GM19240 (cell line): ENCODE results near the gene SLC38A3.

Experiments
- DNase-seq: peaks from one replicate; pipeline ENCODE4 v3.0.0; 2011; ENCODE audit warnings: low spot score; ENCODE audit not compliant: insufficient read length

Gene SLC38A3

DNA sequence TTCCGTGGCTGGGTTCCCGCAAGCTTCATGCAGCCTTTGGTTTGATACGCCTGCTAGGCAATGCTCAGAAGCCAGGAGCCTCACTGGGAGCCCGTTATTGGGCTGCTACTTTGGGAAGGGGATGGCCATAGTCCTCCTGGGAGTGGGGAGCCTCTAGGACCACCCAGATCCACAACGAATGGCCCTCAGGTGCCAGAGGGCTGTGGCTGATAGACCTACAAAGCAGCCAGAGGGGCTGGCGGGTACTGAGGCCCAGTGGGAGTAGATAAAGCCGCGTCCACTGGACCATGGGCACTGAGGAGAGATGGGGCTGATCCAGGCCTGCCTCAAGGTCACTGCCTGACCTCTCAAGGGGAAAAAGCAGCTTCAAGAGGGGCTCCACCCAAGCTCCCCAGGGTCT lies 12.9 kb upstream of the SLC38A3 start:
- DNase-seq = no peak

DNA sequence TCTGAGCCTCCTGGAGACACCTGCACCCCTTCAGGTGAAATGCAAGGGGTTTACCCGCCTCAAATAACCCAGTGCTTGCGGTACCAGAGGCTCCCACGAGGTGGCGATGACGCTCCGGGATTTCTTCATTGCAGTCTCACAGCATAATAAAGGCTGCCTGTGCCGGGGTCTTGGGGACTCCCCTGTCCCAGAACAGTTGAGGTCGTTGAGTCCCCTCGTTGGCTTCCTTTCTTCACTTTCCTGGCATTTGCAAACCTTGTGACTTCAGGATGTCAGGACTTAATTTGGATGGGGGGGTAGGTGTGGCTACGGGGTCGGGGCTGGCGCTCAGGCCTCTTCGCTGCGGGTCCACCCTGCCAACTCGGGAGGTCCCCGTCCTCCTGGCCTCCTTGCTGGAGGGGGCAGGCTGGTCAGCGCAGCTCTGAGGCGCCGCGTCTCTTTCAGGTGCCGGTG lies 12.4 kb upstream of the SLC38A3 start:
- DNase-seq = peak; percentile 93

GRCh38 chr3:50193286-50193685 lies 11.8 kb upstream of the SLC38A3 start:
- DNase-seq = no peak

- no peak for DNase-seq
Measured at GRCh38 chr3:50193746-50194127, 11.3 kb upstream of the SLC38A3 start.

DNA sequence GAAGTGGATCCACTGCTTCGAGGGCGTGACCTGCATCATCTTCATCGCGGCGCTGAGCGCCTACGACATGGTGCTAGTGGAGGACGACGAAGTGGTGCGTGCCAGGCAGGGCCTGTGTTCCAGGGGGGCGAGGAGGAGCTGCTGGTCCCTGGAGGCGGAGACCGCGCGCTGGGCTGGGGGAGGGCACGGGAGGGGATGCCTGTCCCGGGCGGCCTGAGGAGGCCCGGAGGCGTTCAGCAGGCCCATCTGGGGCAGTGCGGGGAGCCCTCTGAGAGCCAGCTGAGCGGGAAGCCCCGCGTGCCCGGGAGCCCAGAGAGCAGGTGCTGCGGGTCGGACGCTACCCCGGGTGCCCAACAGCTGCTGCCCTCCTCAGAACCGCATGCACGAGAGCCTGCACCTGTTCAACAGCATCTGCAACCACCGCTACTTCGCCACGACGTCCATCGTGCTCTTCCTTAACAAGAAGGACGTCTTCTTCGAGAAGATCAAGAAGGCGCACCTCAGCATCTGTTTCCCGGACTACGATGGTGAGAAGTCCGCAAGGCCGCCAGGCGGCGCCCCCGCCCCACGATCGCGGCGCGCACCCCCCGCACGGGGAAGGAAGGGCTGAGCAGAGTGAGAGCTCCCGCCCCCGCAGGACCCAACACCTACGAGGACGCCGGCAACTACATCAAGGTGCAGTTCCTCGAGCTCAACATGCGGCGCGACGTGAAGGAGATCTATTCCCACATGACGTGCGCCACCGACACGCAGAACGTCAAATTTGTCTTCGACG lies 10.8 kb upstream of the SLC38A3 start:
- peak; percentile 66 for DNase-seq

DNA sequence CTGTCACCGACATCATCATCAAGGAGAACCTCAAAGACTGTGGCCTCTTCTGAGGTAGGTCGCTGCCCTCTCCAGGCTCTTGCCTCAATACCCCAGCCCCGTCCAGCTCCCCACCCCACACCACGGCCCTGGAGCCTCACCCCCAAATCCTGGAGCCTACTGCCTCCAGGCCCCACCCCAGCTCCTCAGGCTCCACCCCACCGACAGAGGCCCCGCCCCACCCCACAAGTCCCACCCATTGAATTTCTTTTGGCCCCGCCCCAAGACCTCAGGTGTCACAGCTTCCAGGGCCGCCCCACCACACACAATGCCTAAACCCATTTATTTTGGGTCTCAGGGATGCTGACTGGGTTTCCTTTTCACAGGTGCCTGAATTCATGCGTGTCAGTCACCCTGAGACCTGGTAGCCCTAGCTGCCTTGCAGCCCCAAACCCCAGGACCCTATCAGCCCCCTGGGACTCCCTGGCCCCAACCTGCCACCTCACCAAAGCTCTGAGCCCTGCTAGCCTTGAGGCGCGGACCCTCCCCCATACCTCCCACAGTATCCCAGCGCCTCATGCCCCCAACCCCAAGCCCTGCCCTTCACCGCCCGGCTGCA lies 10.1 kb upstream of the SLC38A3 start:
- no peak for DNase-seq

DNA sequence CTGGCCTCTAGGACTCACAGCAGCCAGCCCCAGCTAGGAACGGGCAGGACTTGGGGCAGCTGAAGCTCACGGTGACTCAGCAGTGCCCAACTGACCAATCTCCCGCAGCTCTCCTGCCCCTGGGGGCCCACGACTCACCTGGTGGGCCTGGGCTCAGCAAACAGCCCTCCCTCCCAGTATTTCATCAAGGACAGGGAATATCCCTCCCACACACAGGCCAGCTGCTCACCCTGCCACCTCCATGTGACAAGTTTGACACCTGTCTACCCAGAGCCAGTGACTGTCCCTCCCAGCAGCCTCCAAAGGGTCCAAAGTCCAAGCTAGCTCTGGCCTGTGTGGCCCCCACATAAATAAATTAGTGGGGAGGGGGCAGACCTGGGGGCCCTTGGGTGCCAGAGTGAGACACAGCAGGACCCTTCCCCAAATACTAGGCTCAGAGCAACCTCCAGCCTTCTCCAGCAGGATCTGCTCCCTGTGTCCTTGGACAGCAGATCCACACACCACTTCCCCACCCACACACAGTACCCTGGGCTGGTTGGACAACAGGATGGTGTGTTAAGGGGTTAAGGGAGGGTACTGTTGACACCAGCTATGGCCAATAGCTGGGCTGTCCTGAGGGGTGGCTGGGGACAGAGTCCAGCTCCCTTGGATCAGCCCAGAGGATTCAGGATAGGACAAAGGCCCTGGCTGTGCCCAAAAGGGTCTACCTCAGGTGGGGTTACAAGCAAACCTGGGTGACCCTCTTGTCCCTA lies 9.4 kb upstream of the SLC38A3 start:
- DNase-seq = no peak

- no peak for DNase-seq
Measured at GRCh38 chr3:50196253-50196801, 8.7 kb upstream of the SLC38A3 start.

- no peak for DNase-seq
Measured at GRCh38 chr3:50201573-50202315, 3.3 kb upstream of the SLC38A3 start.

DNA sequence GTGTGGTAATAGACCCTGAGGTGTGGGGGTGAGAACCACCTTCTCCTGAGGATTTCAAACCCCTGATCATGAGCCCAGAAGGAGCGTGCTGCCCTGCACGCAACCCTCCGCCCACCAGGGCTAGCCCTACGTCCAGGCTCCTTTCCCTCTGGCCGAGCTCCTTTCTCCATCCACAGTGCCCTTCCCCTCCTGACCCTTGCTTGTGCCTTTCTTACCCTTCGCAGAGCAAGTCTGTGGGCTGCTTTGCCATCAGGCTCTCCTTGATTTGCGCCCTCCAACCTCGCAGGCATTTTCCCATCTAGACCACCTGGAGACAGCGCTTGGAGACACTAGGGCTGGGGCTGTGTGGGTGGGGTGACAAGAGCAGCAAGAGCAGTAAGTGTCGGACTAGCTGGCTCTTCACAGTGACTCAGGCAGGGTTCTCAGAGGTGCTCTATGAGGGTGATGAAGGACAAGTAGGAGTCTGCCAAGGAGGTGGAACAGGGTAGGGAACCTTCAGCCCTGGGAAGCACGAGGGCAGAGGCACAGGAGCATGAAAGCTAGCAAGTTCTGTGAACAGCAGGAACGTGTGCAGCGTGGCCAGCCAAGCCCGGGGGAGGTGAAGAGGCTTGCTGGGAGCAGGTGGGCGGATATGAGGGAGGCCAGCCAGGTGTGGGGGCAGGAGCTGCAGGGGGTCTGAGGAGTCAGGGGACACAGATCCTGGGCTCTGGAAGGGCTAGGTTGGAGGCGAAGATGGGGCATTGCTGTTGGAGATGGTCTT lies 2.5 kb upstream of the SLC38A3 start:
- no peak for DNase-seq

DNA sequence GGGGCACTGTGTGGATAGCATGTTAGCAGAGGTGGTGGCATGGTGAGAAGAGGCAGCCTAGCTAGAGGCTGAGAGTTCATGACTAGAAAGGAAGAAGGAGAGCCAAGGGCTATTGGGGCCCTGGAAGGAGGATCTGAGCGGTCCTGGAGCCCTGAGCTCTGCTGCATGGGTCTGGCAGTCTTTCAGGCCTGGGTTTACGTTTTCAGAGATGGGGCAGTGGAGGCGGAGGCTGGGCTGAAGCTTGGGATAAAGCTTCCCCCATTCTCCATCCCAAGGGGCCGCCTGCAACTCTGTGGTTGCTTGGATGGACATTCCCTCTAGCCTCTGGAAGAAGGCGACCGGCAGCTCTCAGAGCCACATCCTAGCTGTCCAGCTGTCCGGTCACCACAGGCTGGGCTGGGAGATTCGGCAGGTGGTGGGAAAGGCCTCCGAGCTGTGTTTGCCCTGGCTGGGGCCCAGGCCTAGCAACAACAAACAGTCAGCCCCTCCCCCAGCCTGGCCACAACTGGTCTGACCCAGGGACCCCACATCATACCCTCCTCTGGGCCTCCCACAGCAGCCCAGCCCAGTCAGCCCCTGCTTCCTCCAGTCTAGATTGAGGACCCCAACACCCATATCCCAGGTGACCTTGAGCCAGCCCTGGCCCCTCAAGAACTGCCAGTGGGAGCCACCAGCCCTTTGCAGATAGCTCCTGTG lies 1.8 kb upstream of the SLC38A3 start:
- no peak for DNase-seq

GRCh38 chr3:50203809-50204803 lies 965 bp upstream of the SLC38A3 start:
- no peak for DNase-seq

DNA sequence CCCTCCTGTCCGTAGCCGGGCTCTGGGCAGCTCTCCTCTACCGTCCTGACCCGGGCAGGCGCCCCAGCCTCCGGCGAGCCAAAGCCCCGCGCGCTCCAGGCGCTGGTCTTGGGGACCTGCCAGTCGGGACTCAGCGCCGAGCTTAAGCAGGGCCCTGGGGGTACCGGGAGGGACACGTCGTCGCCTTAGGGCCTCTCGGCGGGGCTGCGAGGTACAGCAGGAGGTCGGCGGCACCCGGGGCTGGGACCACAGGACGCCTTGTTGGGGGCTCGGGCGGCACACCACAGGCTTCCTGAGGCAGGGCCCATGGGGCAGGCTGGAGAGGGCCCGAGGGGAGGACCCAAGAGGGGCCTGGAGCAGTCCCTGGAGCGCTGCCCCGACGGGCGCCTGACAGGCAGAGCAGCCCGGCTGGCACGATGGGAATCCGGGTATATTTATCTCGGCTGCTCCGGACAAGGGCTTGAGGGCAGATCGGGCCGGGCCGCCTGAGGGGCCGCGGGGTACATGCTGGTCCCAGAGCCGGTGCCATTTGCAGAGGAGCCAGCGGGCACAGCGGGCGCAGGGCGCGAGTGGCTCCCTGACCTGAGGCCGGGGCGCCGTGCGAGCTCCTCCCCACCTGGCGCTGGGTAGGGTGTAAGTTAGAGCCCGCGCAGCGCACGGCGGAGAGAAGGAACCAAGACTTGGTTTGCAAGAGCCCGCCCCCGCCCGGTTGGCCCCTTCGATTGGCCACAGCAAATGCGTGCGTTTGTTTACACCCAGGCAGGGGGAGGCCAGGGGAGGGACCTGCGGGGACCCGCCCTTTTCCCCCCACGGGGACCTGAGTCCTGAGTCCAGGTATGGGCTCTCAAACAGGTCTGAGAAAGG lies 574 bp downstream of the SLC38A3 start:
- DNase-seq = no peak

GRCh38 chr3:50207359-50208042 lies 2.4 kb downstream of the SLC38A3 start:
- no peak for DNase-seq

DNA sequence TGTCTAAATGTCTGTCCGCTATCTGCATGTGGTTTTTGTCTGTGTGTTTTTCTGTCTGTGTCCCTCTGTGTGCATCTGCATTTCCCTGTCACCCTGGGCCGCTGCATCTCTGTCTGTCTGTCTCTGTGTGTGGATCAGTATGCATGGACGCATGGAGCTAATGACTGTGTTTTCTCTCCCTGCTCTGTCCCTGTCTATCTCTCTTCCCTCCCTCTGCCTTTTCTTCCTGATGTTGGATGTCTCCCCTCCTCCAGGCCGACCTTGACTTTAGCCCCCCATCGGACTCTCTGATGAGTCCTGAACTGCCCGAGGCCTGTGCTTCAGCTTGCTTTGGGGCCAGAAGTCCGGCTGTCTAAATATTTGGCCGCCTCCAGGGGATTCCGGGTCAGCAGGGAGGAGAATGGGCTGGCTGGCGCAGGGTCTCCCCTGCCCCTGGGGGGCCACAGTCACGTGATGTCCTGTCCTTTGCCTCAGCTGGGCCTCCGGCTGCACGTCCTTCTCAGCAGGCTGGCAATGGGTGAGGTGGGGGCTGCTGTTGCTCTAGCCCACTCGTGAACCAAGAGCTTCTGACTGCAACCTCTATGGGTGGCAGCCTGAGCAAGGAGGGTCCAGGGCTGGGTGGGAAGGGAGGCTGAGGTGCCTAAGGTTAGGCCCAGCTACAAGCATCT lies 3.7 kb downstream of the SLC38A3 start:
- DNase-seq = no peak

DNA sequence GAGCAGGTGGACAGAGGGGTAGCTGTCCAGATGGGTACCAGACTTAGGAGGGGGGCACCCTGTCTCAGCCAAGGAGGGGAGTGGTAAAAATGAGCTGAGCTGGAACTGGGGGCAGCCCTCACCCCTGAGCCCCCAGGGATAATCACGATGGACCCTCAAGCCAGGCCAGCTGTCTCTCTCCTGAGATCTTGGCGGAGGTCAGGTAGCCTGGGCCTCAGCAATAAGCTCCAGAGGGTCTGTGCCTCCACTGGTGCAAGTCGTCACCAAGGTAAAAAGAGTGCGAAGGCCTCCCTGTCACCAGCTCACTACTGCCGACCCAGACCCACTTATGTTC lies 5.1 kb downstream of the SLC38A3 start:
- DNase-seq = no peak
